Measurements from ENCODE around the gene VPS35L. TPM values are rescaled to one million over a fixed set of nuclear protein-coding genes. Genes with fewer than 3 reads are reported as not detected.

The VPS35L gene
- total RNA-seq, 2 donors from 2014 or later, result 37.6 to 47.6 TPM

DNA sequence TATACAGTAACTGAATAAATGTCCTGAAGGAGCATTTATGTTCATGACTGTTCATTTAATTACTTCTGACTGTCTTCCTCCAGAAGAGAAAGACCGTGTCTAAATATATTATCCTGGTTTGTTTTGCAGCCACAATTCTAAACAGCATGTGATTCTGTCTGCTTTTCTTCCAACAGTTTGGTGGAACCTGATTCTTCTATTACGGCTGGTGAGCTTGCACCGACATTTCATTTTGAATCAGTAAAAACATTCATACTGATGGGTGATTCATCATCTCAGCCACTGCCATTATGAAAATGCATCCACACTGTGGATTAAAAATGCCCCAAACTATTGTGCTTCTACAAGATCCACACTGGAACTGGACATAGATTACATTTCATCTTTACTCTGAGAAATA, 145.6 kb downstream of the VPS35L start:
- DNase-seq, result no peak
- ATAC-seq, result no peak
- Mint-ChIP-seq H3K36me3 (ENCODE audit: low read depth) (peaks cover 4% of the 10 kb centered on the region), H3K4me1 (peaks cover 33% of the 10 kb centered on the region), H3K4me3 (no peak overlapping the region), H3K27ac (no peak overlapping the region), H3K27me3 (no peaks in the 10 kb centered on the region)
- H3K9me3 ChIP-seq (ENCODE audit: control insufficient read depth, low read length, poor library complexity, severe bottlenecking), result no peaks in the 10 kb centered on the region

DNA sequence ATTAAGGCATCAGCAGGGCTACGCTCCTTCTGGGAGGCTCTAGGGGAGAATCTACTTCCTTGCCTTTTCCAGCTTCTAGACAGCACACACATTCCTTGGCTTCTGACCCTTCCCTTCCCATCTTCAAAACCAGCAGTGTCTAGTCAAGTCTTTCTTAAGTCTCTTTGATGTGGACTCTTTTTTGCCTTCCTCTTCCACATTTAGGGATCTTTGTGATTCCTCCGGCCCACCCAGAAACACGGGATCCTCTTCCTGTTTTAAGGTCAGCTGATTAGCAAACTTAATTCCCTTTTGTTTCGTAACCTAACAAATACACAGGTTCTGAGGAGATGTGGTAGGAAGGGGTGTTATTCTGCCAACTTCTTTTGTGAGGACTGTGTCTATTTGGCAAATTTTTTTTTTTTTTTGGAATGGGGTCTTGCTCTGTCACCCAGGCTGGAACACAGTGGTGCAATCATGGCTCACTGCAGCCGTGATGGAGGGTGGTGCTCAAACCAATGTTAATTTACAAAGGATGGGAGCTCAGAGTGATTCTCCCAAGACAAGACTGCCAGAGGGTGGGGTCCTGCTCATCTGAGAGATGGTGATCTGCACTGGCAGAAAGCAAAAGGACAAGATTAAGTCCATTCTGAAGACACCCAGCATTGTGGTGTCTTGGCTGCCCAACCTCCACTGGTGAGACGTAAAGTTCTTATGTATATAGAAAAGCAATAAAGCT, 147.8 kb downstream of the VPS35L start:
- DNase-seq, result no peak
- ATAC-seq, result no peak
- Mint-ChIP-seq H3K27ac (no peak overlapping the region), H3K4me1 (peaks cover 15% of the 10 kb centered on the region), H3K4me3 (no peak overlapping the region), H3K36me3 (ENCODE audit: low read depth) (peaks cover 4% of the 10 kb centered on the region), H3K27me3 (no peaks in the 10 kb centered on the region)
- no peaks in the 10 kb centered on the region for H3K9me3 ChIP-seq (ENCODE audit: control insufficient read depth, low read length, poor library complexity, severe bottlenecking)

DNA sequence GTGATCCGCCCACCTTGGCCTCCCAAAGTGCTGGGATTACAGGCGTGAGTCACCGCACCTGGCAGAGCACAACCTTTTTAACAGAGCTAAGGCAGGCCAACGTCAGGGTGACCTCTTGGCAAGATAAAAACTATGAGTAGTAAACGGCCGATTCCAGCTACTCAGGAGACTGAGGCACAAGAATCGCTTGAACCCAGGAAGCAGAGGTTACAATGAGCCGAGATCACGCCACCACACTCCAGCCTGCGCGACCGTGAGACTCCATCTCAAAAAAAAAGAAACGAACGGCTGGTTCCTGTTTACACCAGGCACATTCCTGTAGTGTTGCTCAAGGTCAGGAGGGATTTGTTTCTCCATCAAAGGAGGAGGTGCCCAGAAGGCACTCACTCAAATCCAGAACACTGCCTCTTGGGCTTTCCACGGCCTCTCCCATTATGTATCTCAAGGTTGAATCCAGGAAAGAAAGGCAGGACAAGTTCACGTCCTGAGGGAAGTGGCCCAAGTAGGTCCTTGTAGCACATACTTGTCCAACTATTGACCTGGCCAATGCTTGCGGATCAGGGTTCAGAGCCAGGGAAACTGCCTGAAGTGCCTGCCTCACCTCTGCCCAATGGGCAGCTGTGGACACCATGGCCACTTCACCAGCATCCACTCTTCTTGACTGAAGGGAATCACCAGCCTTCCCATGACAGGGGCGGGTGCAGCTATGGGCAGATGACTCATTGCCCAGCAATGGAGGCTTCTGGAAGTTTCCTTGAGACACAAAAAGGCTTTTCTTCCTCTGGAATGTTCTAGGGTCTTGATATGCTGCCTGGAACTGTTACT, 149.0 kb downstream of the VPS35L start:
- Mint-ChIP-seq H3K4me3 (no peak overlapping the region), H3K4me1 (peaks cover 9% of the 10 kb centered on the region), H3K27ac (peak overlapping the region; percentile 4), H3K36me3 (ENCODE audit: low read depth) (peaks cover 8% of the 10 kb centered on the region), H3K27me3 (no peaks in the 10 kb centered on the region)
- DNase-seq (no peak), ATAC-seq (no peak)
- H3K9me3 ChIP-seq (ENCODE audit: control insufficient read depth, low read length, poor library complexity, severe bottlenecking), result no peaks in the 10 kb centered on the region

DNA sequence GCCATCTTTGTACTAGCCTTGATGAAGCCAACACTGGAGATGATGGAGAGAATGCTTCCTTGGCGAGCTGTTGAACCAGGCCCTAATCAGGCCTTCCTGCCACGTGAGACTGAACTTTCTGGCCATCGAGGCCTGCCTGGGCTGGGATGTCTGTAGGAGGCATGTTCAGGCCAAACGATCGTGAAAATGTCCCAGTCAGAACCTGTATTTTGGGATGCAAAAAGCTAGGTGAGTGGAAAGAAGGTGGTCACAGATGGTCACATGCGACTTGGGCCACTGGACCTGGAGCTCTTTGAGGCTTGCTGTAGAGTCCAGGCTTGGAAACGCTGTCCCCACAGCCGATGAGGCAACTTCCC, 149.6 kb downstream of the VPS35L start:
- H3K27ac Mint-ChIP-seq, result peak overlapping the region; percentile 4

DNA sequence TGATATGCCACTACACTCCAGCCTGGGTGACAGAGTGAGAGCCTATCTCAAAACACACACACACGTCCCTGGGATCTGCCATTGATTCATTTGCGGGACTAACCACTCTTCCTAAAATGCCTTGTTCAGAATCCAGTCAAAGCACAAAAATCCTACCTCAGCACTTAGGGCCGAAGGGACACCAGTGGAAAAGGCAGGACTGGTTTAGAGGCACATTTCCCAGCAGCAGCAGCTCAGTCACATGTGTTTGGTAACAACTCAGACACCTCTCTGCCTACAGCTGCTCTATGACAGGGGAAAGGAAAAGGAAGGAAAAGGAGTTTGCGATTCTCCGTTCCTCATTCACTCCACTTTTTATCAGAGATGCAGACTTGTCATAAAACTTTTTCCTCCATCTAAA, 150.3 kb downstream of the VPS35L start:
- Mint-ChIP-seq H3K4me3 (no peak overlapping the region), H3K4me1 (peaks cover 9% of the 10 kb centered on the region), H3K27me3 (no peaks in the 10 kb centered on the region), H3K36me3 (ENCODE audit: low read depth) (peaks cover 13% of the 10 kb centered on the region), H3K27ac (no peak overlapping the region)
- H3K9me3 ChIP-seq (ENCODE audit: control insufficient read depth, low read length, poor library complexity, severe bottlenecking), result no peaks in the 10 kb centered on the region
- ATAC-seq (no peak), DNase-seq (no peak)

More for the DNA sequence above, 149.6 kb downstream of the VPS35L start:
- no peak overlapping the region for H3K4me3 Mint-ChIP-seq
- no peak for DNase-seq
- peaks cover 12% of the 10 kb centered on the region for H3K4me1 Mint-ChIP-seq
- no peak for ATAC-seq
- no peaks in the 10 kb centered on the region for H3K27me3 Mint-ChIP-seq
- H3K36me3 Mint-ChIP-seq (ENCODE audit: low read depth), result peaks cover 13% of the 10 kb centered on the region
- no peaks in the 10 kb centered on the region for H3K9me3 ChIP-seq (ENCODE audit: control insufficient read depth, low read length, poor library complexity, severe bottlenecking)

DNA sequence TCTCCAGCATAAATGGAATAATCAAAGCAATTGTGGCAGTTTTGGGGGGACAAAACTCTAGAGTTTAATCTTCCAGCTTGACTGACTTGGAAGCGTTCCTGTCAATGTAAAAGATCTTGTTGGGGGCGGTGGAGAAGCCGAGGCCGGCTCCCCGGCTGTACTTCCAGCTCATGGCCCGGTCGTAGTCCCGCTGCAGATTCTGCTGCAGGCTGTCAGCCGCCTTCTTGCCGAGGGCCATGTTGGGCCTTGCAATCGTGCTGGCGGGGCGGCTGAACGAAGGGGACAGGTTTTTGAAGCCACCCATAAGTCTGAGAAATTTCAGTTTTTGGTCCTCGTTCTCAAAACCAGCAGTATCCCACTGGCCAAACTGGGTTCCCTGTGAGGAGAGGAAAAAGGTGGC, 151.3 kb downstream of the VPS35L start:
- Mint-ChIP-seq H3K4me1 (peaks cover 12% of the 10 kb centered on the region), H3K36me3 (ENCODE audit: low read depth) (peaks cover 16% of the 10 kb centered on the region), H3K27me3 (no peaks in the 10 kb centered on the region), H3K27ac (no peak overlapping the region), H3K4me3 (no peak overlapping the region)
- H3K9me3 ChIP-seq (ENCODE audit: control insufficient read depth, low read length, poor library complexity, severe bottlenecking), result no peaks in the 10 kb centered on the region
- ATAC-seq (no peak), DNase-seq (no peak)

DNA sequence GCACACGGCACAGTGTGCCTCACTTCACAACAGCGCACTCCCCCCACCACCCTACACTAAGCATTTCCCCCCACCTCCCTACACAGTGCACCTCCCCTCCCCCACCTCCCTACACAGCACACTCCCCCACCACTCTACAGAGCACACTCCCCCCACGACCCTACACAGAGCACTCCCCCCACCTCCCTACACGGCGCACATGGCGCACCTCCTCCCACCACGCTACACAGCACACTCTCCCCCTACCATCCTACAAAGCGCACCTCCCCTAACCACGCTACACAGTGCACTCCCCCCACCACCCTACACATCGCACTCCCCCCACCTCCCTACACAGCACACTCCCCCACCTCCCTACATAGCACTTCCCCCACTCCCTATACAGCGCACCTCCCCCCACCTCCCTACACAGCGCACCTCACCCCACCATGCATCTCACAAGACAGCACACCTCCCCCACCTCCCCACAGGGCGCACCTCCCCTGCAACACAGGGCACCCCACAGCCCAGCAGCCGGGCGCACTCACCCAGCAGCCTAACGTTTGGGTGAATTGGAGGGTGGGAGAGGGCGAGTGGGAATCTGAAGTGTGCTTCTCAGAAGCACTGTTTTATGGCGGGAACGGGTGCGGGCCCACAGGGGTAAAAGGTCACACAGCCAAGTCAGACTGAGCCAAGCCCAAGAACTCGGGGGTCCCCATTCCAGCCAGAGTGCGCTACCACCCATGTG, 152.2 kb downstream of the VPS35L start:
- H3K27me3 Mint-ChIP-seq, result no peaks in the 10 kb centered on the region
- peaks cover 16% of the 10 kb centered on the region for H3K36me3 Mint-ChIP-seq (ENCODE audit: low read depth)
- no peak overlapping the region for H3K4me3 Mint-ChIP-seq
- ATAC-seq (no peak), DNase-seq (no peak)
- no peak overlapping the region for H3K27ac Mint-ChIP-seq
- H3K4me1 Mint-ChIP-seq, result peaks cover 14% of the 10 kb centered on the region
- H3K9me3 ChIP-seq (ENCODE audit: control insufficient read depth, low read length, poor library complexity, severe bottlenecking), result no peaks in the 10 kb centered on the region

DNA sequence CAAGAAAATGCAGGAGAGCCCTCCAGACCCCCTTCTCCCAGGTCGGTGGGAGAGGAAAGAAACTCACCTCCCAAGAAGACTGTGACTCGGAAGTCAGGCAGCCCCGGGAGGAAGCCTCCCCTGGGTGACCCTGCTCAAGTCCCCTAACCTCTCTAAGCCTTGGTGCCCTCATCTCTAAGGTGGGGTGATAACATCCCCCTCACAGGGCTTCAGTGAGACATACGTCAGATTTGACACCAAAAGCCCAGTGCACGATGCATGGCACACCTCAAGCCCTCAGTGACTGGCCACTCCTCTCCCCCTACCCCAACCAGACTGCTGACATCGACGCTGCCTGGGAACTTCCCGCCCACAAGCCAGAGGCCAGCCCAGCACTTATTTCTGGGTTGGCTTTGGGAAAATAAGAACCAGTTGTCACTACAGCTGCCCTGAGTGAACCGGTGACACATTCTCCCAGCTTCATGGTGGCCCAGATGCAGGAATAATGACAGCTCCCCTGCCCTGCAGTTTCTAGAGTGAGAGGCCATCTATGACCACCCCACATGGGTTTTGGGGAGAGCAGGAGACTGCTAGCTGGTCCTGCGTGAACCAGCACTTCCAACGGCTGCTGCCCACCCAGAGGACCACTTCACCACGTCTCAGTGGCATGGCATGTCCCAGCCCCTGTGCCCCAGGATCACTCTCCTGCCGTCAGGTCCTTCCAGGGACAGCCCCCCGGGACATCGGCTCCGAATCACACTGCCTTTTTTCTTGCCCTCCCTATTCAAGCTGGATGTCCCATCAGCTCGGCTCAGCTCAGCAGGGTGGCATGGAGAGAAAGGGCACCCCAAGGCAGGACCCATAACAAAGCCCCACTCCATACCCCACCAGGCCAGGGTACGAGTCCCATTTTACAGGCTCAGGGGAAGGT, 153.0 kb downstream of the VPS35L start:
- peaks cover 16% of the 10 kb centered on the region for H3K4me1 Mint-ChIP-seq
- ATAC-seq (no peak), DNase-seq (no peak)
- no peak overlapping the region for H3K4me3 Mint-ChIP-seq
- peak overlapping the region; percentile 85 for H3K27ac Mint-ChIP-seq
- no peaks in the 10 kb centered on the region for H3K9me3 ChIP-seq (ENCODE audit: control insufficient read depth, low read length, poor library complexity, severe bottlenecking)
- H3K36me3 Mint-ChIP-seq (ENCODE audit: low read depth), result peaks cover 16% of the 10 kb centered on the region
- H3K27me3 Mint-ChIP-seq, result no peaks in the 10 kb centered on the region

DNA sequence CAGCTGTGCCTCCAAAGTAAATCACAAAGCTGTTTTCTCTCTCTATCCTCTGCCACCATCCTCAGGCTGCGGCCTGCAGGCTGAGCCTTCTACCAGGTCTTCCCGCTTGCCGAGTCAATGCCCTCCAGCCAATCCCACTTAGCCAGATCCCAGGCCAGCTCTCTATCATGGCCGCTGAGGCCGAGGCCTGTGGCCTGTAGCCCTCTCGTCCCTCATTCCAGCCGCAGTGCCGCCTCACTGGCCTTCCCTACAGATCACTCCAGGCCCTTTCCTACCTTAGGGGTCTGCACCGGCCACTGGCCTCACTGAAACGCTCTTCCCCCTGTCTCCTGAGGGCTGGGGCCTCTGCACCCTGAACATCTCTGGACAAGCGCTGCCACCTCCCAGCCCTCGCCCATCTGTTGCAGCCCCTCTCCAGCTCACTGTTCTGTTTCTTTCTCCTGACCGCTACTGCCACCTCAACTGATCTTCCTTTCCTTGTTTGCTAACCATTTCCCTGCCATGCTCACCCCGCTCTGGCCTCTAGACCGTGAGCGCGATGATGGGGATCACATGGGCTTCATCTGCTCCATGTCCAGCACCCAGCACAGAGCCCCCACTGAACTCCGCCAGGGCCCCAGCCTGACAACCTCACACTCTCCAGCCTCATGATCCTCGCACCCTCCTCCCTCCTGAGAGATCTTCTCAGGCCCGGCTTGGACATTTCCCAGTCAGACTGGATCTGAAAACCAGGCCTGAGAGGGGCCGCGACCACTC, 154.1 kb downstream of the VPS35L start:
- Mint-ChIP-seq H3K36me3 (ENCODE audit: low read depth) (peaks cover 16% of the 10 kb centered on the region), H3K27ac (peak overlapping the region; percentile 85), H3K4me3 (no peak overlapping the region), H3K4me1 (peaks cover 22% of the 10 kb centered on the region), H3K27me3 (no peaks in the 10 kb centered on the region)
- no peak for DNase-seq
- ATAC-seq, result no peak
- H3K9me3 ChIP-seq (ENCODE audit: control insufficient read depth, low read length, poor library complexity, severe bottlenecking), result no peaks in the 10 kb centered on the region

DNA sequence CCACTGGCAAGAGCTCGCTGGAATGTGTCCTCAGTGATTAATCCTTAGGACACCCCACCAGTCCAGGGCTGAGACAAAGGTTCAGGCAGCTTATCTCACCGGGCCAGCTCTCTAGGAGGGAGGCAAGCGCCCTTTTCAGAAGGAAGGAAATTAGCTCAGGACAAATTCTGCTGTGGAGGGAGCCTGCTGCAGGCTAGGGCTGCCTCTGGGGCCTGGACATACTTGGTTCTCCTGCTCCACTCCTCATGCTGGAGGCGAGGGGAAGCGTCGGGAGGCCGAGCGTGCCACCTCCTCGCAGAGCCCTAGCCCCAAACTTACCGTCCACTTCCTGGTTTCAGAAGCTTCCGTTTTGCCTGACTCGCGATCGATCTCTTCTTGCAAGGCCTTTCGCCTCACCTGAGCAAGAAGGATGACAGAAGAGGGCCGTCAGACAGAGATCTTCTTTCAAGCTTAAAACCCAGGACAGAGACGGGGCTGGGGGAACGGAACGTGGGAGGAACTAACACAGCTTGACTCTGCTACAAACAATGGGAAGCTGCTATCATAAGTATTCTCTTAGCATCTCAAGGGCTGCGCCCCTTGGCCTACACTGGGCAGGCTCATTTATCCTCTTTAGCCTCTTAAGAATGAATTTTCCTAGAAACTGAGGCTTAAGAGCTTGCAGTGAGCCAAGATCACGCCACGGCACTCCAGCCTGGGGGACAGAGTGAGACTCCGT, 154.8 kb downstream of the VPS35L start:
- Mint-ChIP-seq H3K27ac (peak overlapping the region; percentile 85), H3K4me1 (peaks cover 26% of the 10 kb centered on the region), H3K4me3 (no peak overlapping the region), H3K27me3 (no peaks in the 10 kb centered on the region), H3K36me3 (ENCODE audit: low read depth) (peaks cover 19% of the 10 kb centered on the region)
- no peaks in the 10 kb centered on the region for H3K9me3 ChIP-seq (ENCODE audit: control insufficient read depth, low read length, poor library complexity, severe bottlenecking)
- ATAC-seq (no peak), DNase-seq (no peak)

DNA sequence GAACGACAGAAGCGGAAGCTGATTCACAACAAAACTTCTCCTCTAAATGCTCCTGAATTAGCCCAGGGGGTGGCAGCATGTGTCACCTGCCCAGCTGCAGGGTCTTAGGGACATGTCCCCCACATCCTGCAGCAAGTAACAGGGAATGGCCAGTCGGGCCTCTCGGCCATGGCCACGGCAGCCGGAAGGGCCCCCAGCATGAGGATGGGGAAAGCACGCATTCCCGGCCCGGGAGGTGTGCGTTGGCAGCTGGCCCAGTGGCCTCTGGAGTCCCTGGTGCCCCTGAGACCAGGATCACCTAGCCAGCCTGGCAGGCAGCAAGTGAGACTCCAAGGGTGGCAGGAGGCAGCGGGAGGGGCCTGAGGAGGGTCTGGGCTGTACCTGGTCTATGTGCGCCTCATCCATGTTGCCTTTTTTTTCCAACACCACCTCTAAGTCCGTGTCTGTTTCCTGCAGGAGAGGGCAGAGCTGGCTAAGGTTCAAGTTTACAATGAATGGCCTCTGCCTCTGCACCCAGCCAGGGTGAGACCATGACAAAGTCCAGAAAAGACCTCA, 155.6 kb downstream of the VPS35L start:
- Mint-ChIP-seq H3K27me3 (no peaks in the 10 kb centered on the region), H3K4me3 (no peak overlapping the region), H3K36me3 (ENCODE audit: low read depth) (peaks cover 19% of the 10 kb centered on the region), H3K4me1 (peaks cover 28% of the 10 kb centered on the region), H3K27ac (peak overlapping the region; percentile 54)
- no peaks in the 10 kb centered on the region for H3K9me3 ChIP-seq (ENCODE audit: control insufficient read depth, low read length, poor library complexity, severe bottlenecking)
- ATAC-seq, result no peak
- no peak for DNase-seq
